Measurements from ENCODE around the gene LOX. TPM values are rescaled to one million over a fixed set of nuclear protein-coding genes. Genes with fewer than 3 reads are reported as not detected.

Gene LOX
- total RNA-seq, 4 donors from 2014 or later: 6.6 to 15.2 (median 12.2) TPM

- H3K27ac ChIP-seq (replicated peaks in 1 of 4): no peak overlapping the region
- H3K27me3 ChIP-seq: no peaks in the 10 kb centered on the region
- intact Hi-C loops (cut with DNase I): no loop called here
- H3K4me1 ChIP-seq: no peaks in the 10 kb centered on the region
- H3K4me3 ChIP-seq: no peak overlapping the region
- WGBS: 98% methylated on average over 4 of the region's 4 CpGs
- no peaks in the 10 kb centered on the region for H3K9me3 ChIP-seq
- TF ChIP-seq CTCF (IDR thresholded peaks at IDR 0.05): no peak
- no peak for TF ChIP-seq EP300 (IDR thresholded peaks at IDR 0.05)
- no peak for TF ChIP-seq POLR2AphosphoS5 (IDR thresholded peaks at IDR 0.05)
- no peak for TF ChIP-seq POLR2A (IDR thresholded peaks at IDR 0.05; ENCODE audit: low read depth)
- no peaks in the 10 kb centered on the region for H3K36me3 ChIP-seq
- no peak for DNase-seq (ENCODE audit: extremely low spot score)
These were observed 29.0 kb upstream of the LOX start for GRCh38 chr5:122107016-122107415.

GRCh38 chr5:122105909-122106308 is 27.9 kb upstream of the LOX start:
- intact Hi-C loops (cut with DNase I): no loop called here
- no peaks in the 10 kb centered on the region for H3K4me1 ChIP-seq
- H3K27me3 ChIP-seq: no peaks in the 10 kb centered on the region
- DNase-seq (ENCODE audit: extremely low spot score): no peak
- H3K27ac ChIP-seq (replicated peaks in 1 of 4): no peak overlapping the region
- no peak for TF ChIP-seq CTCF (IDR thresholded peaks at IDR 0.05)
- no peak for TF ChIP-seq POLR2A (IDR thresholded peaks at IDR 0.05; ENCODE audit: low read depth)
- no peak for TF ChIP-seq POLR2AphosphoS5 (IDR thresholded peaks at IDR 0.05)
- H3K9me3 ChIP-seq: no peaks in the 10 kb centered on the region
- WGBS: 83% methylated on average over 2 of the region's 2 CpGs
- no peak overlapping the region for H3K4me3 ChIP-seq
- no peaks in the 10 kb centered on the region for H3K36me3 ChIP-seq

GRCh38 chr5:122102825-122103224 is 24.8 kb upstream of the LOX start:
- no peaks in the 10 kb centered on the region for H3K9me3 ChIP-seq
- DNase-seq (ENCODE audit: extremely low spot score): no peak
- TF ChIP-seq POLR2A (IDR thresholded peaks at IDR 0.05; ENCODE audit: low read depth) (no peak), EP300 (IDR thresholded peaks at IDR 0.05) (no peak), POLR2AphosphoS5 (IDR thresholded peaks at IDR 0.05) (no peak), CTCF (IDR thresholded peaks at IDR 0.05) (no peak)
- no peaks in the 10 kb centered on the region for H3K36me3 ChIP-seq
- no peak overlapping the region for H3K4me3 ChIP-seq
- H3K27ac ChIP-seq (replicated peaks in 1 of 4): no peak overlapping the region
- no peaks in the 10 kb centered on the region for H3K4me1 ChIP-seq
- intact Hi-C loops (cut with DNase I): no loop called here
- WGBS: 57% methylated on average over 1 of the region's 1 CpG
- no peaks in the 10 kb centered on the region for H3K27me3 ChIP-seq

DNA sequence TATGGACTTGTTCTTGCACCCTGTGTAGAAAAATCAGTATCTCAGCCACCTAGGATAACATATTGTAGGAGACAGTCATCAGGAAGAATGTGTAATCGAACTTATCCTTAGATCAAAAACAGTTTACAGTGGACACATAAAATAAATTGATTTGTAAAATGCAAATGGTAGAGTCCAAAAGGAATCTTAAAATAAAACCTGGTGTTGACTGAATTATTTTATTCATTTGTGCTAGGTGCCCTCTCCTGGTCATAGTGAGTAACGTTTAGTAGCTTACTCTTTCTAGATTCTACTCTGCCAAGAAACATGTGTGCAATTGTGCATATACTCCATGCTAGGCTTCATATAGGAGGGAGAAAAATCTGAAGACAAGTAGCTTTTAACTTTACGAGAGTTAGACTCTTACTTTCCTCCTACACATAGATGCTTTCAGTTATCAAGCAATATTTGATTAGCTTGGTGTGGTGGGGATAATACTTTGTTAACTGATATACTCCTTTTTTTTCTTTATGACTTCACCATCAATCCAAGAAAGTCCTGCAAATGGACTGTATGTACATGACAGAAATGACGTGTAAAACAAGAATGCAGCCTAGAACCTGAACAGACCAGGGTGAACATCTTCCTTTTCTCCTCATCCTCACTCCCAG is 23.7 kb upstream of the LOX start:
- Histone ChIP-seq H3K4me3 (no peak overlapping the region), H3K27ac (replicated peaks in 1 of 4) (no peak overlapping the region), H3K4me1 (no peaks in the 10 kb centered on the region), H3K27me3 (no peaks in the 10 kb centered on the region), H3K36me3 (no peaks in the 10 kb centered on the region), H3K9me3 (no peaks in the 10 kb centered on the region)
- no peak for TF ChIP-seq EP300 (IDR thresholded peaks at IDR 0.05)
- TF ChIP-seq CTCF (IDR thresholded peaks at IDR 0.05): peak; percentile 38 to 65 (median 54)
- no peak for DNase-seq (ENCODE audit: extremely low spot score)
- WGBS: 32% methylated on average over 4 of the region's 4 CpGs
- intact Hi-C loops (cut with DNase I): loop anchor here (2.0 kb wide), 1 partner anchor 135 kb away; no protein-coding TSS in a partner anchor
